Loucy (cell line): ENCODE results near the gene TFCP2L1.

ENCODE experiments used
- CTCF ChIP-seq: fragments of 200-600 bp; sonication (generic); conservative IDR thresholded peaks from 2 replicates; pipeline ENCODE4 v1.5.1; 2014; ENCODE audit warnings: mild to moderate bottlenecking, antibody characterized with exemption, low read length
- EZH2phosphoT487 ChIP-seq: fragments of 200-600 bp; IDR thresholded peaks from 2 replicates; pipeline ENCODE4 v1.6.1; 2018; ENCODE audit warnings: antibody characterized with exemption, mild to moderate bottlenecking, moderate library complexity, borderline replicate concordance

DNA sequence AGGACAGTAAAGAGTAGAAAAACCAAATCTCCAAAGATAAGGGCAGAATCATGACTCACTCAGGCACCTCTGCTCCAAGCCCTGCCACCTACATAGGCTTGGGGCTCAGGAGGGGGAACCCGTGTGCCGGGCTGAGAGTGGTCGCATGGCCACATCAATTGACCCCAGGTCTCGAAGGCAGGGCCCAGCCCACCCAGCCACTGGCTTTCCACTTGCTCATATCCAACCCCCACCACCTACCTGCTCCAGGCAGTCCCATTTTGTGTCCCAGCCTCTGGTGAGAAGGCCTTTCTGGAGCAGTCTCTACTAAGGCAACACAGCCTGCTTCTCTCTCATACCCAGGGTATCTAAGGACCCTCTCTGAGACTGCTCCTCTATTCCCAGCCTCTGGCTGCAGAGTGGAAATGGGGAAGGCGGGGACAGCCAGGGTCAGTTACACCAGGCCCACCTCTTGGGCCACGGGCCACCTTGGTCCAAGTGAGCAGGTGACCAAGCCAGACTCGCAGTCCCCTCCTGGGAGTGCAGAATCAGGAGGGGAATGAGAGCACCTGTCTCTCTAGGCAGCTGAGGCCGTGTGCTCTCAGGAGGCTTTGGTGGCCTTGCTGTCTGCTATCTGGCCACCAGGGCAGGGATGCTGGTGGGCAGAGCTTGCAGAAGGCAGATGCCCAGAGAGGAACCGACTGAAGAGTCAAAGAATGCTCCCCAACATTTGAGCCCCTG, 20.8 kb downstream of the TFCP2L1 start:
- TF ChIP-seq CTCF, result no peak
- no peak for TF ChIP-seq EZH2phosphoT487
